HG03565 (cell line): ENCODE results near the gene RPL9.
A peak's percentile ranks its signal among the peaks of the same experiment; 100 is the strongest.

Experiments
- ATAC-seq: cut with Tn5 transposase; IDR thresholded peaks from one replicate; pipeline ENCODE4 v1.9.1; 2021; ENCODE audit warnings: mild to moderate bottlenecking, moderate library complexity; ENCODE audit not compliant: unreplicated experiment

Gene RPL9

GRCh38 chr4:39467464-39467863 lies 8.7 kb upstream of the RPL9 start:
- no peak for ATAC-seq

DNA sequence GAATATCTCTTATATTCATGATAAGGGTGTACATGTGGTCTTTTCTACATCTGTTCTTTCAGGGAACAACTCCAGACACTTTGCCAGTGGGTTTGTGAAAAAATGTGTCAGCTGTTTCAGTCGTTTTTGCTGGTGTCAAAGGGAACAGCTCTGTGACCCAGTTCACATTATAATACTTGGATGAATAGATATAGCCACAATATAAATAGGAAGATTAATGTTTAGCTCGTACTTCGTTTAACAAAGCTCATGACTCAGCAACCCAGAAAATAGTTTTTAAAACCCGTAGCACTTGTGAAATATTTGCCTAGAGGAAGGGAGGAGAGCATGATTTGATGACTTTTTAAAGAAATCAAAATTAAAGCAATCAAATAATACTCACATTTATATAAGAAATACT lies 8.0 kb upstream of the RPL9 start:
- no peak for ATAC-seq

DNA sequence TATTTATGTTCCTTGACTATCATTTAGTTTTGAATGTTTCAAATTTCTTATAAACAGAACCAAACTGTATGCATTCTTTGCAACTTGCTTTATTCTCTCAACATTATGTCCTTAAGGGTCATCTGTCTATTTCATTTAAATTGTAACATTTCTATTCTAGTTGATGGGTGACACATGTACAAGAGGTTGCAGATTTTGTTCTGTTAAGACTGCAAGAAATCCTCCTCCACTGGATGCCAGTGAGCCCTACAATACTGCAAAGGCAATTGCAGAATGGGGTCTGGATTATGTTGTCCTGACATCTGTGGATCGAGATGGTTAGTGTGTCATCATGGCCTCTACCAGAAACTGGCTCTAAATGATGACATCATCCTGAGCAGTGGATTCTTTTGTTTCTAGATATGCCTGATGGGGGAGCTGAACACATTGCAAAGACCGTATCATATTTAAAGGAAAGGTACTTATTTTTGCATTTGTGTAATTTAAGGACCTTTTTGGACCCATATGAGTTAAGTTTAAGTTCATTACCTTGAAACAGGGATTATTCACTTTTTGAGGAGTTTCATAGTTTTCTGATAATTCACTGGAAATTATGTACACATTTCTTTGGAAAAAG lies 6.3 kb upstream of the RPL9 start:
- no peak for ATAC-seq

- ATAC-seq = peak; percentile 2
These were observed 589 bp downstream of the RPL9 start for GRCh38 chr4:39458161-39458504.

- no peak for ATAC-seq
These were observed 1.6 kb downstream of the RPL9 start for GRCh38 chr4:39456946-39457763.

- ATAC-seq = no peak
These were observed 3.2 kb downstream of the RPL9 start for GRCh38 chr4:39455486-39455885.

GRCh38 chr4:39453738-39454137 lies 5.0 kb downstream of the RPL9 start:
- ATAC-seq = no peak

DNA sequence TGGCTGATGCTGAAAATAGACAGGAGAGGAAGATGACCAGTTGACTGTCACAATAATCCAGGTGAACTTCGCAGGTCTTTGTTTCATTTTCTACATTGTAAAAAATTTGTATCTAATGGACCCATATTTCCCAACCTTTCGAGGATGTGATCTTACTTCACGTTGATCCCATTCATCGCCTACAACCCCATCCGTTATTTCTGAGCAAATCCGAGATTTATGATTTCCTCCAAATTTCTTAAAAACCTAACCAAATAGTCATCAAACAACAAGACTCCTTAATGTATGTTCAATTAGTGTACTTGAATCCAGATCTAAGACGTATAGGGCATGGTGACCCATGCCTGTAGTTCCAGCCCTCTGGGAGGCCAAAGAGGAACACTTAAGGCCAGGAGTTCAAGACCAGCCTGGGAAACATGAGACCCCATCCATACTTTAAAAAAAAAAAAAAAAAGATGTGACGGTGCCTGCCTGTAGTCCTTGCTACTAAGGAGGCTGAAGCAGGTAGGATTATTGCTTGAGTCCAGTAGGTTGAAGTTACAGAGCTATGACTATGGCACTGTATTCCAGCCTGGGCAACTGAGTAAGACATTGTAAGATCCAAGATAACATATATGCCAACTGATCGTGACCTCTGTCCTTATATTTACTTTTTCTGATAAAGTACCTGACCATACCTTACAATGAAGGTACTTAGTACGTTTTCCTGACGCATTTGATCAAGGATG lies 5.7 kb downstream of the RPL9 start:
- ATAC-seq = no peak

DNA sequence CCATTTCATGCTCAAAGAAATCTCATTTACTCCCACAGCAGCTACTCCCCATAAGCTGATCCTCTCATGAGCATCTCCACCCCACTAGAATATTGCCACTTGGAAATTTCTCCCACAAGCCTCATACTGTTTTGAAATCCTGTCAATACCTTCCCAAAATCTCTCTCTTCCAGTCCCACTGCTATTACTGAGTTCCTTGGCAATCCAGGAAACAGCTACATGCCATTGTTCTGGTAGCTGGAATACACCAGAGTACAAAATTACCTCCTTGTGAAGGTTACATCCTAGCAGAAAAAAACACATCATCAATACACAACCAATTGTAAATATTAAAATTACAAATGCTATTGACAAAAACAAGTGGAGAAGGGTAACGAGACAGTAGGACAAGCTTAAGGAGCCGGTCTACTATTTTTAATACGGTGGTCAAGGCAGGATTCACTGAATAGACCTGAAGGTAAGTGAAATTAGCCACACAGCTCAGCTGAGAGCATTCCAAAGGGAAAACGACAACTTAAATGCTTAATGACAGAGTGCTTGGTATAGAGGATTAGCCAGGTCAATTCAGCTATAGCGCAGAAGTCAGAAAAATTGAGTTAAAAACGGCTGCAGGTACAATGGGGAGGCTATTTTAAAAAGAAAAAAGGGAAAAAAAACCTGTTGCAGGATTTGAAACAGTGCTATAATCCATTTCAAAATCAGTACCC lies 6.4 kb downstream of the RPL9 start:
- no peak for ATAC-seq

DNA sequence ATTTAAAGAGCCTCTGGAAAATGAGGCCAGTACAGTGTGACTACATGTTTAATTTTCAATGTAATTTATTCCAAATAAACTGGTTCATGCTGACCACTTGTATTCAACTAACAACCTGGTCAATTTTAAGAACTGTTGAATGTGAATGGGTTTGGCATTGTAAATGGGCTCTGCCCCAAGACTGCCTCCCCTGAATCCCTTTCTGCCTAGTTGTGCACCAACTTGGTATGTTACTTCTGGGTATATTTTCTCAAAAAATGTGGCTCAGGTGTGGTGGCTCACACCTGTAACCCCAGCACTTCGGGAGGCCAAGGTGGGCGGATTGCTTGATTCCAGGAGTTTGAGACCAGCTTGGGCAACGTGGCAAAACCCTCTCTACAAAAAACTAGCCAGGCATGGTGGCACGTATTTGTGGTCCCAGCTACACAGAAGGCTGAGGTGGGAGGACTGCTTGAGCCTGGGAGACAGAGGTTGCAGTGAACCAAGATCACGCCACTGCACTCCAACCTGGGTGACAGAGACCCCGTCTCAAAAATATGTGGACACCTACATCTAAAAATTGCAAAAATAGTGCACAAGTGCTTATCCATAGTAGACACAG lies 7.2 kb downstream of the RPL9 start:
- ATAC-seq = no peak

GRCh38 chr4:39450618-39451017 lies 8.1 kb downstream of the RPL9 start:
- ATAC-seq = no peak

DNA sequence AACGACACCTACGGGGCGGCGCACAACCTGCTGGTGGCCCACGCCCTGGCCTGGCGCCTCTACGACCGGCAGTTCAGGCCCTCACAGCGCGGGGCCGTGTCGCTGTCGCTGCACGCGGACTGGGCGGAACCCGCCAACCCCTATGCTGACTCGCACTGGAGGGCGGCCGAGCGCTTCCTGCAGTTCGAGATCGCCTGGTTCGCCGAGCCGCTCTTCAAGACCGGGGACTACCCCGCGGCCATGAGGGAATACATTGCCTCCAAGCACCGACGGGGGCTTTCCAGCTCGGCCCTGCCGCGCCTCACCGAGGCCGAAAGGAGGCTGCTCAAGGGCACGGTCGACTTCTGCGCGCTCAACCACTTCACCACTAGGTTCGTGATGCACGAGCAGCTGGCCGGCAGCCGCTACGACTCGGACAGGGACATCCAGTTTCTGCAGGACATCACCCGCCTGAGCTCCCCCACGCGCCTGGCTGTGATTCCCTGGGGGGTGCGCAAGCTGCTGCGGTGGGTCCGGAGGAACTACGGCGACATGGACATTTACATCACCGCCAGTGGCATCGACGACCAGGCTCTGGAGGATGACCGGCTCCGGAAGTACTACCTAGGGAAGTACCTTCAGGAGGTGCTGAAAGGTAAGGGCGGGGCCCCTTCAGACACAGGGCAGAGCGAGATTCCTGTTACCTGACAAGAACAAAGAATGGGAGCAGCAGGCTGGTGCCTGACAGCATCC lies 11.7 kb downstream of the RPL9 start:
- ATAC-seq = peak; percentile 69

GRCh38 chr4:39446483-39446841 lies 12.3 kb downstream of the RPL9 start:
- ATAC-seq = no peak

DNA sequence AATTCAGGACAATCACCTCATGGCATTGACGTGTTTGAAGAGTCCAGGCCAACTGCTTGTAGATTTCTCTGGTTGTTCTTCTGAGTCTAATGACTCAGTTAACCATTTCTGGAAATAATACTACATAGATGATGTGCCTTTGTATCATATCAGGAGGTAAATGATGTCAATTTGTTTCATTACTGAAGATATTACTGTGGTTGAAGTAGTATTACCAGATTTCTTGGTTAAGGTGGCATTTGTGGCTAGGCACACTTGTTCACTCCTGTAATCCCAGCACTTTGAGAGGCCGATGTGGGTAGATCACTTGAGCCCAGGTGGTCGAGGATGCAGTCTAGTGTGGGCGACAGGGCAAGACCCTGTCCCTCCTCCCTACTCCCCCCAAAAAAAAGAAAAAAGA lies 15.7 kb downstream of the RPL9 start:
- no peak for ATAC-seq

DNA sequence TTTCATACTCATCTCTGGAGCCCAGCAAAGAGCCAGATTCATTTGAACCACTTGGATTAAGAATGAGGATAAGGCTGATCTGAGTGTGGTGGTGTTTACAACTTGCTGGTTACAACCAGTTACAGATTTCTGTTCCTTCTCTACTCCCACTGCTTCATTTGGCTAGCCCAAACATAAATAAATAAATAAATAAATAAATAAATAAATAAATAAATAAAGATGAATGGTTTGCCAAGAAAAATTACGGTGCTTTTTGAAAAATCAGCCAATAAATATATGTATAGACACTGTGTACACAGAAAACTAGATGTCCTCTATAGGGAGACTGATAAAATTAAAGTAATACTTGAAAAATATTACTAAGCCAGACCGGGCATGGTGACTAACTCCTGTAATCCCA lies 17.1 kb downstream of the RPL9 start:
- ATAC-seq = no peak

- ATAC-seq = no peak
These were observed 22.8 kb downstream of the RPL9 start for GRCh38 chr4:39435659-39436563.

- no peak for ATAC-seq
These were observed 24.7 kb downstream of the RPL9 start for GRCh38 chr4:39433878-39434492.

- ATAC-seq = no peak
These were observed 29.0 kb downstream of the RPL9 start for GRCh38 chr4:39429476-39430334.
